ENCODE data around the gene PRDM8.

The PRDM8 gene

DNA sequence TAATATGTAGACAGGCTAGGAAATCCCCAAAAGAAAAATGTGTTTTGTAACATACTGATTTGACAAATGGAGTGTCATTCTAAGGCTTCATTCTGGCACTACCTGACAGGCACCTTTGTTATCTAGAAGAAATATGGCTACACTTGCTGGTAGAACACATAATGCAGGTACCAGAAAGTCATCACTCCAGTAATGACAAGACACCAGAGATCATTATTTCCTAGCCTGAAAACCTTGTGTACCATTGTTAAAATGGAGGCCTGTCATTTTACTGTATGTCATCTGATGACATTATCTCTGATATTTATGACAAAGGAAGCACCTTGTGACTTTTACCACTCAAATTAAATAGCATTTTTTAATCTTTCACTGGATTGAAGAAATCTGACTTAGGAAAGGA is 55.6 kb downstream of the PRDM8 start:
- Mint-ChIP-seq H3K27ac (no peak overlapping the region), H3K4me3 (no peak overlapping the region), H3K9me3 (no peaks in the 10 kb centered on the region), H3K36me3 (no peaks in the 10 kb centered on the region), H3K4me1 (no peaks in the 10 kb centered on the region)
- DNase-seq (ENCODE audit: low spot score in 2 of 2) (no peak), ATAC-seq (no peak)

DNA sequence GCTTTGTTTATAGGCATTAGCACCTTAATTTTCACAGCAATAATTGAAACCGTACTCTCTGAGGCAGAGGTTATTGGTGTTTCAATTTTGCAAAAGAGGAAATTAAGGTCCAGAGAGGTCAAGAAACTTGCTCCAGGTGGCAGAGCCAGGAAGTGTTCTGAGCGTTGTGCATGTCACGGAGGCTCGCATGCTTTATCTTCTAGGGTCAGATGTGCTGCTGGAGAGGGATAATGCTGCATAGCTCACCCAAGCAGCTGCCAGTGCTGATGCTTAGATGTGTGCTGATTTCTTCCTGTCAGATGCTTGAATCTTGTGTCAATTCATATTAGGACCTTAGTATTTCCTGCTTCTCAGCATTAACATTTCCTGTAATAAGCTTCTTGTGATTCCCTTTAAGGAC is 56.2 kb downstream of the PRDM8 start:
- Mint-ChIP-seq H3K4me3 (no peak overlapping the region), H3K36me3 (no peaks in the 10 kb centered on the region), H3K27ac (no peak overlapping the region), H3K4me1 (no peaks in the 10 kb centered on the region), H3K9me3 (no peaks in the 10 kb centered on the region)
- ATAC-seq (no peak), DNase-seq (ENCODE audit: low spot score in 2 of 2) (no peak)
